ENCODE data around the gene HIVEP3. TPM values are rescaled to one million over a fixed set of nuclear protein-coding genes. Genes with fewer than 3 reads are reported as not detected.
A peak's percentile ranks its signal among the peaks of the same experiment; 100 is the strongest.

Gene HIVEP3
- total RNA-seq, 1 experiment from 2014 or later = 1.4 TPM

DNA sequence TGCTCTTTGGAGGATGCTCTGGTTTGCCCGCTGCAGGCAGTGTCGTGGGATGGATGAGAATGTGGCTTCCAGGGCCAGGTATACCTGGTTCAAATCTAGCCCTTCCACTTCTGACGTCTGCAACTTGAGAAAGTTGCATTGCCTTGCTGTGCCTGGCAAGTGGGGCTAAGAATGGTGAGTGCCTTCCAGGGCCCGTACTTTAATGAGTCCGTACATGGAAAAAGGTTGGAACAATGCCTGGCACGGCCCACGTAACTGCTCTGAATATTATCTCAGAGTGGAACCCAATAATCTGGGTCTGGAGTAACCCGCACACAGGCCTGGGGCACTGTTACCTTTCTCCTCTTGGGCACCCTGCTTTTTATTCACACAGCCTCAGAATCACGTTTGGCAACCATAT is 287.6 kb downstream of the HIVEP3 start:
- Histone ChIP-seq H3K4ac (ENCODE audit: low read depth, low read length) (no peak overlapping the region), H4K20me1 (ENCODE audit: control insufficient read depth, insufficient read depth, insufficient read length) (no peaks in the 10 kb centered on the region), H3K14ac (ENCODE audit: insufficient read depth, low read length) (no peak overlapping the region), H3K4me2 (ENCODE audit: insufficient read depth, insufficient read length, low read length) (no peak overlapping the region), H2AK5ac (ENCODE audit: insufficient read length, low read length) (no peak overlapping the region), H3K18ac (ENCODE audit: insufficient read length, low read depth, low read length) (no peak overlapping the region), H3K27ac (ENCODE audit: insufficient read length, low read depth, low read length) (no peak overlapping the region), H3K4me1 (ENCODE audit: insufficient read depth, low read length) (no peaks in the 10 kb centered on the region; the same call in 1 of the 2 replicates), H3K23ac (ENCODE audit: insufficient read length, low read depth, low read length) (no peak overlapping the region), H4K8ac (replicated peaks; ENCODE audit: insufficient read length, low read depth, low read length) (no peak overlapping the region), H4K5ac (ENCODE audit: insufficient read length, low read depth, low read length) (no peak overlapping the region), H3K9me3 (ENCODE audit: control insufficient read depth, low read depth, low read length) (no peaks in the 10 kb centered on the region), H2AFZ (ENCODE audit: low read length) (no peak overlapping the region), H2BK15ac (ENCODE audit: low read depth, low read length) (no peak overlapping the region), H2BK20ac (ENCODE audit: low read depth, low read length, poor library complexity, severe bottlenecking) (no peak overlapping the region), H3K23me2 (ENCODE audit: insufficient read length, low read depth, low read length, poor library complexity, severe bottlenecking) (no peaks in the 10 kb centered on the region), H2BK120ac (ENCODE audit: low read depth, low read length, poor library complexity, severe bottlenecking) (no peak overlapping the region), H2BK5ac (ENCODE audit: insufficient read length, low read length) (no peak overlapping the region), H3K27me3 (ENCODE audit: insufficient read depth, low read length) (no peaks in the 10 kb centered on the region), H3K9ac (ENCODE audit: extremely low read depth, insufficient read length, low read length) (no peak overlapping the region), H4K91ac (ENCODE audit: insufficient read length, low read depth, low read length) (no peak overlapping the region), H3T11ph (ENCODE audit: low read length) (no peak overlapping the region), H2BK12ac (ENCODE audit: insufficient read length, low read depth, low read length) (no peak overlapping the region), H3K79me1 (ENCODE audit: insufficient read depth, low read depth, low read length, poor library complexity, severe bottlenecking) (no peaks in the 10 kb centered on the region), H3K79me2 (ENCODE audit: insufficient read depth, low read length) (no peaks in the 10 kb centered on the region), H3K56ac (ENCODE audit: insufficient read length, low read depth, low read length) (no peak overlapping the region)
- WGBS (ENCODE audit: extremely low coverage, insufficient read length, low lambda C conversion rate) = no CpG with 5 or more reads among the region's 9 CpGs
- no peak overlapping the region for H3K27ac Mint-ChIP-seq
- H3K4me3 Mint-ChIP-seq = no peak overlapping the region
- peak; percentile 7 for DNase-seq
- H3K27me3 Mint-ChIP-seq (ENCODE audit: low read depth) = peaks cover 2% of the 10 kb centered on the region; the same call in 1 of the 2 replicates
- peaks cover 4 to 7% of the 10 kb centered on the region in 2 experiments for H3K4me1 Mint-ChIP-seq
- TF ChIP-seq CTCF (conservative IDR thresholded peaks at IDR 0.05) = no peak
- H3K9me3 Mint-ChIP-seq = no peaks in the 10 kb centered on the region
- no peaks in the 10 kb centered on the region for H3K36me3 Mint-ChIP-seq (ENCODE audit: insufficient read depth in 1 of 3, low read depth in 3 of 3)

Measured in H9 (cell line).